Inflammatory macrophage treated with lipopolysaccharide for 4 hours (primary cell): ENCODE results near the gene XPO1.
"Not testable (repeated sequence)": the region's sequence is repeated elsewhere in the genome, so short reads cannot be mapped to it uniquely, and the experiment has no call there.

Experiments used
- DNase-seq: peaks from one replicate; pipeline ENCODE4 v3.0.0-alpha.2; 2020

The XPO1 gene

GRCh38 chr2:61538200-61538919 is at the start of gene XPO1:
TSS of gene XPO1 (minus strand) at chr2:61538356. CDS start at chr2:61533897, 4,459 bp downstream.
- peak; percentile 99 for DNase-seq

- DNase-seq = not testable (repeated sequence)
Measured at GRCh38 chr2:61586928-61587327, 48.8 kb upstream of the XPO1 start.

GRCh38 chr2:61585383-61585782 is 47.2 kb upstream of the XPO1 start:
- peak; percentile 53 for DNase-seq

GRCh38 chr2:61584368-61584767 is 46.2 kb upstream of the XPO1 start:
- DNase-seq = not testable (repeated sequence)

GRCh38 chr2:61582165-61582564 is 44.0 kb upstream of the XPO1 start:
- DNase-seq = no peak

- DNase-seq = no peak
Measured at GRCh38 chr2:61581716-61582115, 43.6 kb upstream of the XPO1 start.

GRCh38 chr2:61575447-61575859 is 37.3 kb upstream of the XPO1 start:
- peak; percentile 8 for DNase-seq

- no peak for DNase-seq
Measured at GRCh38 chr2:61566566-61566965, 28.4 kb upstream of the XPO1 start.

- no peak for DNase-seq
Measured at GRCh38 chr2:61562615-61563014, 24.5 kb upstream of the XPO1 start.

- no peak for DNase-seq
Measured at GRCh38 chr2:61558160-61558559, 20.0 kb upstream of the XPO1 start.

- DNase-seq = no peak
Measured at GRCh38 chr2:61557381-61557780, 19.2 kb upstream of the XPO1 start.

- no peak for DNase-seq
Measured at GRCh38 chr2:61554604-61555003, 16.4 kb upstream of the XPO1 start.

GRCh38 chr2:61550375-61551209 is 12.4 kb upstream of the XPO1 start:
- no peak for DNase-seq

GRCh38 chr2:61549546-61549945 is 11.4 kb upstream of the XPO1 start:
- DNase-seq = no peak

- no peak for DNase-seq
Measured at GRCh38 chr2:61543062-61543461, 4.9 kb upstream of the XPO1 start.

GRCh38 chr2:61540167-61540566 is 2.0 kb upstream of the XPO1 start:
- DNase-seq = not testable (repeated sequence)

GRCh38 chr2:61538920-61539520 is 864 bp upstream of the XPO1 start:
- DNase-seq = peak; percentile 15

GRCh38 chr2:61537950-61538199 is 281 bp downstream of the XPO1 start:
- no peak for DNase-seq

- DNase-seq = peak; percentile 26
Measured at GRCh38 chr2:61537277-61537949, 743 bp downstream of the XPO1 start.

- DNase-seq = peak; percentile 92
Measured at GRCh38 chr2:61536572-61537276, 1.4 kb downstream of the XPO1 start.

- DNase-seq = no peak
Measured at GRCh38 chr2:61536180-61536571, 2.0 kb downstream of the XPO1 start.

GRCh38 chr2:61535449-61535848 is 2.7 kb downstream of the XPO1 start:
- peak; percentile 16 for DNase-seq

GRCh38 chr2:61534926-61535325 is 3.2 kb downstream of the XPO1 start:
- DNase-seq = no peak
